ENCODE results near the gene CYTH4. TPM values are rescaled to one million over a fixed set of nuclear protein-coding genes. Genes with fewer than 3 reads are reported as not detected.

Gene CYTH4
- total RNA-seq, 2 experiments from 2014 or later: 20.6 to 28.1 TPM

DNA sequence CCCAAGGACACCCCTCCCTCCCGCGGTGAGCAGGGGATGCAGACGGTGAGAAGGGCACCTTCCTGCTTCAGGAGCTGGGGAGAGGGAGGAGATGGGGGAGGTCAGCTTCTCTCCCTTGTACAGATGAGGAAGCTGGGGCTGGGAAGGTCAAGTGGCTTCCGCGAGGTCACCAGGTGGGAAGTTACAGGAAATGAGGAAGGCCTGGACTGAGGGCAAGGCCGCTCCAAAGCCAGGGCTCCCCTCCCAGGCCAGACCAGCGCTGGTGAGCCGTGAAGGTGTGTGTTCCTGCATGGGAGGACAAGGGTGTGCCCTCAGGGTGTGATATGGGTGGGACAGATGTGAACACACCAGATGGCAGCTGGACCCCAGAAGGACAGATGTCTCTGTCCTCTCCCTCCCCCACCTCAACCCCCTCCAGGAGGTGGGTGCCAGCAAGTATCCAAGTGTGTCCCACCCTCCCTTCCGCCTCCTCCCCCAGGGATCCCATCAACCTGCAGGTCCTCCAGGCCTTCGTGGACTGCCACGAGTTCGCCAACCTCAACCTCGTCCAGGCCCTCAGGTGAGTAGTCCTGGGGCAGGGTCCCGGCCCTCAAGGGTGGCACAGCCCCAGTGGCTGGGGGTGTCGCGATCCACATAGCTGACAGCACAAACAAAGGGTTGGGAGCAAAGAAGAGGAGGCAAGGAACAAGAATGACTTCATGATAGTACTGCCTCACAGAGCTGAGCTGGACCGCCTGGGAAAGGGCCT is 16.6 kb downstream of the CYTH4 start:
- ChIA-PET CTCF (ENCODE audit: unreplicated experiment) (no interaction called here), POLR2A (interaction anchor here (0.7 kb wide), 1 partner anchor 11 kb away, joined by 4 read pairs; no protein-coding TSS in a partner anchor)
- no peak for TF ChIP-seq EZH2phosphoT487 (IDR thresholded peaks at IDR 0.05; ENCODE audit: borderline replicate concordance, low read depth, low read length)
- TF ChIP-seq, protein P1, sequence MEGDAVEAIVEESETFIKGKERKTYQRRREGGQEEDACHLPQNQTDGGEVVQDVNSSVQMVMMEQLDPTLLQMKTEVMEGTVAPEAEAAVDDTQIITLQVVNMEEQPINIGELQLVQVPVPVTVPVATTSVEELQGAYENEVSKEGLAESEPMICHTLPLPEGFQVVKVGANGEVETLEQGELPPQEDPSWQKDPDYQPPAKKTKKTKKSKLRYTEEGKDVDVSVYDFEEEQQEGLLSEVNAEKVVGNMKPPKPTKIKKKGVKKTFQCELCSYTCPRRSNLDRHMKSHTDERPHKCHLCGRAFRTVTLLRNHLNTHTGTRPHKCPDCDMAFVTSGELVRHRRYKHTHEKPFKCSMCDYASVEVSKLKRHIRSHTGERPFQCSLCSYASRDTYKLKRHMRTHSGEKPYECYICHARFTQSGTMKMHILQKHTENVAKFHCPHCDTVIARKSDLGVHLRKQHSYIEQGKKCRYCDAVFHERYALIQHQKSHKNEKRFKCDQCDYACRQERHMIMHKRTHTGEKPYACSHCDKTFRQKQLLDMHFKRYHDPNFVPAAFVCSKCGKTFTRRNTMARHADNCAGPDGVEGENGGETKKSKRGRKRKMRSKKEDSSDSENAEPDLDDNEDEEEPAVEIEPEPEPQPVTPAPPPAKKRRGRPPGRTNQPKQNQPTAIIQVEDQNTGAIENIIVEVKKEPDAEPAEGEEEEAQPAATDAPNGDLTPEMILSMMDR (conservative IDR thresholded peaks at IDR 0.05; ENCODE audit: low read length): no peak
- no peak overlapping the region for H3K4me3 ChIP-seq (ENCODE audit: low read depth, low read length, poor library complexity, severe bottlenecking)
- H3K27ac ChIP-seq (ENCODE audit: low read depth, low read length, poor library complexity, severe bottlenecking): no peak overlapping the region
- no peaks in the 10 kb centered on the region for H3K79me2 ChIP-seq (ENCODE audit: insufficient read depth, low read depth, low read length)
- no peak overlapping the region for H3K4me2 ChIP-seq (ENCODE audit: low read length)
- H4K20me1 ChIP-seq (ENCODE audit: insufficient read depth, low read length): no peaks in the 10 kb centered on the region
- BruUV-seq (replicated peaks): no TSS peak
- peaks cover 31% of the 10 kb centered on the region; the same call in 1 of the 2 replicates for H3K36me3 ChIP-seq (ENCODE audit: insufficient read depth, low read length)
- H2AFZ ChIP-seq (ENCODE audit: low read length): no peak overlapping the region
- intact Hi-C loops (cut with micrococcal nuclease; ENCODE audit: unreplicated experiment): no loop called here
- DNase-seq (ENCODE audit: low spot score): no peak
- peaks cover 17% of the 10 kb centered on the region for H3K4me1 ChIP-seq (ENCODE audit: insufficient read depth, low read length, poor library complexity, severe bottlenecking)
- no peaks in the 10 kb centered on the region for H3K9me3 ChIP-seq (ENCODE audit: low read length)
- no peaks in the 10 kb centered on the region for H3K9me2 ChIP-seq (ENCODE audit: insufficient read depth, low read length)

DNA sequence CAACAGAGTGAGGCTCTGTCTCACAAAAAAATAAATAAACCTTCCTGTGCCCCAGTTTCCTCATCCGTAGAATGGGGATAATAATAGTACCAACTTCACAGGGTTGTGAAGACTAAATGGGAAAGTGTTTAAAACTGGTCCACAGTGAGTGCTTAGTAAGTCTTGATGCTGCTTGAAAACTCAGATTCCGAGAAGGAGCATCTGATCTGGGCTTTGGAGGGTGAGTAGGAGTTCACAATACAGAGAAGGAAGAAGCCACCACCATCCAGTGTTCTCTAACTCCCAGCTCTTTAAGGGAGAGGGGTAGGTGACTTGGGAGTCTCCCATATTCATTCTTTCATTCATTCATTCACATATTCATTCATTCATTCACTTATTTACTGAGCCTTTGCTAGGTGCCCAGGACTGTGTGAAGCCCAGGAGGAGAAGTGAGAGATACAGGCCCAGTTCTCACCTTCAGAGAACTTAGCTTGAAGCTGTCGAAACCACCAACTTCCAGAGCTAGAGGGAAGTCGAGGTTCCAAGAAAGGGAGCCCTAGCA is 17.7 kb downstream of the CYTH4 start:
- Histone ChIP-seq H3K9me2 (ENCODE audit: insufficient read depth, low read length) (no peaks in the 10 kb centered on the region), H4K20me1 (ENCODE audit: insufficient read depth, low read length) (no peaks in the 10 kb centered on the region), H3K4me3 (ENCODE audit: low read depth, low read length, poor library complexity, severe bottlenecking) (no peak overlapping the region), H3K4me2 (ENCODE audit: low read length) (no peak overlapping the region), H3K9me3 (ENCODE audit: low read length) (no peaks in the 10 kb centered on the region), H3K36me3 (ENCODE audit: insufficient read depth, low read length) (peaks cover 28% of the 10 kb centered on the region; the same call in 1 of the 2 replicates), H3K27ac (ENCODE audit: low read depth, low read length, poor library complexity, severe bottlenecking) (no peak overlapping the region), H3K4me1 (ENCODE audit: insufficient read depth, low read length, poor library complexity, severe bottlenecking) (peaks cover 11% of the 10 kb centered on the region), H2AFZ (ENCODE audit: low read length) (no peak overlapping the region), H3K79me2 (ENCODE audit: insufficient read depth, low read depth, low read length) (no peaks in the 10 kb centered on the region)
- ChIA-PET POLR2A (no interaction called here), CTCF (ENCODE audit: unreplicated experiment) (no interaction called here)
- BruUV-seq (replicated peaks): no TSS peak
- no peak for DNase-seq (ENCODE audit: low spot score)
- intact Hi-C loops (cut with micrococcal nuclease; ENCODE audit: unreplicated experiment): no loop called here
- TF ChIP-seq, protein P1 (conservative IDR thresholded peaks at IDR 0.05; ENCODE audit: low read length): no peak
- no peak for TF ChIP-seq EZH2phosphoT487 (IDR thresholded peaks at IDR 0.05; ENCODE audit: borderline replicate concordance, low read depth, low read length)

- no TSS peak for BruUV-seq (replicated peaks)
- peaks cover 6% of the 10 kb centered on the region for H3K4me1 ChIP-seq (ENCODE audit: insufficient read depth, low read length, poor library complexity, severe bottlenecking)
- no peak overlapping the region for H3K4me2 ChIP-seq (ENCODE audit: low read length)
- no peak for TF ChIP-seq EZH2phosphoT487 (IDR thresholded peaks at IDR 0.05; ENCODE audit: borderline replicate concordance, low read depth, low read length)
- TF ChIP-seq, protein P1 (conservative IDR thresholded peaks at IDR 0.05; ENCODE audit: low read length): no peak
- H3K36me3 ChIP-seq (ENCODE audit: insufficient read depth, low read length): peaks cover 26% of the 10 kb centered on the region; the same call in 1 of the 2 replicates
- no peaks in the 10 kb centered on the region for H4K20me1 ChIP-seq (ENCODE audit: insufficient read depth, low read length)
- no peak overlapping the region for H3K27ac ChIP-seq (ENCODE audit: low read depth, low read length, poor library complexity, severe bottlenecking)
- no peak for DNase-seq (ENCODE audit: low spot score)
- no peak overlapping the region for H2AFZ ChIP-seq (ENCODE audit: low read length)
- no peaks in the 10 kb centered on the region for H3K9me3 ChIP-seq (ENCODE audit: low read length)
- ChIA-PET POLR2A (no interaction called here), CTCF (ENCODE audit: unreplicated experiment) (no interaction called here)
- intact Hi-C loops (cut with micrococcal nuclease; ENCODE audit: unreplicated experiment): no loop called here
- H3K9me2 ChIP-seq (ENCODE audit: insufficient read depth, low read length): no peaks in the 10 kb centered on the region
- no peaks in the 10 kb centered on the region for H3K79me2 ChIP-seq (ENCODE audit: insufficient read depth, low read depth, low read length)
- H3K4me3 ChIP-seq (ENCODE audit: low read depth, low read length, poor library complexity, severe bottlenecking): no peak overlapping the region
These were observed 18.3 kb downstream of the CYTH4 start for GRCh38 chr22:37300551-37301017.

All from OCI-LY7 (cell line).